Measurements from ENCODE around the gene SFXN5. TPM values are rescaled to one million over a fixed set of nuclear protein-coding genes. Genes with fewer than 3 reads are reported as not detected.

The SFXN5 gene
- total RNA-seq, 1 donor, result 17.0 TPM

GRCh38 chr2:72915907-72916742, 155.4 kb downstream of the SFXN5 start:
- TF ChIP-seq CTCF (IDR thresholded peaks at IDR 0.05; ENCODE audit: extremely low read depth, low read depth, low read length), result no peak
- H3K4me3 ChIP-seq (ENCODE audit: insufficient read depth, low read length), result no peak overlapping the region
- peak overlapping the region; percentile 18 for H3K4me2 ChIP-seq (ENCODE audit: insufficient read depth, low read length)
- H3K27me3 ChIP-seq (ENCODE audit: insufficient read depth, low read length), result peaks cover 96% of the 10 kb centered on the region
- H3K36me3 ChIP-seq (ENCODE audit: insufficient read depth, low read length), result no peaks in the 10 kb centered on the region
- DNase-seq (ENCODE audit: insufficient read length, low spot score, missing footprints), result peak; percentile 93
- H3K9me3 ChIP-seq (ENCODE audit: low read depth, low read length), result no peaks in the 10 kb centered on the region
- no peaks in the 10 kb centered on the region for H3K79me2 ChIP-seq (ENCODE audit: insufficient read depth, low read length)
- H2AFZ ChIP-seq (ENCODE audit: low read length), result no peak overlapping the region
- peaks cover 2% of the 10 kb centered on the region for H4K20me1 ChIP-seq (ENCODE audit: insufficient read depth, low read length)
- H3K4me1 ChIP-seq (ENCODE audit: insufficient read depth, low read length), result no peaks in the 10 kb centered on the region
- no peak overlapping the region for H3K27ac ChIP-seq (ENCODE audit: low read depth, low read length)

GRCh38 chr2:72915320-72915906, 156.1 kb downstream of the SFXN5 start:
- Histone ChIP-seq H3K36me3 (ENCODE audit: insufficient read depth, low read length) (no peaks in the 10 kb centered on the region), H3K9me3 (ENCODE audit: low read depth, low read length) (no peaks in the 10 kb centered on the region)

GRCh38 chr2:72914589-72915319, 156.8 kb downstream of the SFXN5 start:
- no peaks in the 10 kb centered on the region for H3K36me3 ChIP-seq (ENCODE audit: insufficient read depth, low read length)
- DNase-seq (ENCODE audit: insufficient read length, low spot score, missing footprints), result peak; percentile 87
- TF ChIP-seq CTCF (IDR thresholded peaks at IDR 0.05; ENCODE audit: extremely low read depth, low read depth, low read length), result no peak
- no peak overlapping the region for H3K27ac ChIP-seq (ENCODE audit: low read depth, low read length)
- H3K79me2 ChIP-seq (ENCODE audit: insufficient read depth, low read length), result no peaks in the 10 kb centered on the region
- peaks cover 94% of the 10 kb centered on the region for H3K27me3 ChIP-seq (ENCODE audit: insufficient read depth, low read length)
- H3K4me1 ChIP-seq (ENCODE audit: insufficient read depth, low read length), result no peaks in the 10 kb centered on the region
- no peak overlapping the region for H3K4me3 ChIP-seq (ENCODE audit: insufficient read depth, low read length)
- H3K9me3 ChIP-seq (ENCODE audit: low read depth, low read length), result no peaks in the 10 kb centered on the region
- no peak overlapping the region for H3K4me2 ChIP-seq (ENCODE audit: insufficient read depth, low read length)
- no peak overlapping the region for H2AFZ ChIP-seq (ENCODE audit: low read length)
- H4K20me1 ChIP-seq (ENCODE audit: insufficient read depth, low read length), result peaks cover 2% of the 10 kb centered on the region

More at GRCh38 chr2:72915320-72915906, 156.1 kb downstream of the SFXN5 start:
- peaks cover 94% of the 10 kb centered on the region for H3K27me3 ChIP-seq (ENCODE audit: insufficient read depth, low read length)
- H3K4me2 ChIP-seq (ENCODE audit: insufficient read depth, low read length), result peak overlapping the region; percentile 18
- TF ChIP-seq CTCF (IDR thresholded peaks at IDR 0.05; ENCODE audit: extremely low read depth, low read depth, low read length), result no peak
- no peaks in the 10 kb centered on the region for H3K79me2 ChIP-seq (ENCODE audit: insufficient read depth, low read length)
- DNase-seq (ENCODE audit: insufficient read length, low spot score, missing footprints), result no peak
- H3K4me3 ChIP-seq (ENCODE audit: insufficient read depth, low read length), result no peak overlapping the region
- H3K4me1 ChIP-seq (ENCODE audit: insufficient read depth, low read length), result no peaks in the 10 kb centered on the region
- no peak overlapping the region for H3K27ac ChIP-seq (ENCODE audit: low read depth, low read length)
- no peak overlapping the region for H2AFZ ChIP-seq (ENCODE audit: low read length)
- peaks cover 2% of the 10 kb centered on the region for H4K20me1 ChIP-seq (ENCODE audit: insufficient read depth, low read length)

- TF ChIP-seq CTCF (IDR thresholded peaks at IDR 0.05; ENCODE audit: extremely low read depth, low read depth, low read length), result no peak
- peaks cover 94% of the 10 kb centered on the region for H3K27me3 ChIP-seq (ENCODE audit: insufficient read depth, low read length)
These were observed 157.3 kb downstream of the SFXN5 start for GRCh38 chr2:72914206-72914559.

More at GRCh38 chr2:72914206-72914559, 157.3 kb downstream of the SFXN5 start:
- H2AFZ ChIP-seq (ENCODE audit: low read length), result no peak overlapping the region
- peaks cover 2% of the 10 kb centered on the region for H4K20me1 ChIP-seq (ENCODE audit: insufficient read depth, low read length)
- no peaks in the 10 kb centered on the region for H3K4me1 ChIP-seq (ENCODE audit: insufficient read depth, low read length)
- no peaks in the 10 kb centered on the region for H3K36me3 ChIP-seq (ENCODE audit: insufficient read depth, low read length)
- H3K9me3 ChIP-seq (ENCODE audit: low read depth, low read length), result no peaks in the 10 kb centered on the region
- DNase-seq (ENCODE audit: insufficient read length, low spot score, missing footprints), result peak; percentile 52
- no peak overlapping the region for H3K4me2 ChIP-seq (ENCODE audit: insufficient read depth, low read length)
- H3K4me3 ChIP-seq (ENCODE audit: insufficient read depth, low read length), result no peak overlapping the region
- no peaks in the 10 kb centered on the region for H3K79me2 ChIP-seq (ENCODE audit: insufficient read depth, low read length)
- H3K27ac ChIP-seq (ENCODE audit: low read depth, low read length), result no peak overlapping the region
